ENCODE data around the gene RECK.

The RECK gene

GRCh38 chr9:36165826-36166167 lies 129.1 kb downstream of the RECK start:
- Histone ChIP-seq H3K27ac (peak overlapping the region; percentile 70), H3K4me3 (ENCODE audit: low read depth in 1 of 2, low read length in 1 of 2) (peak overlapping the region in 1 of 2 experiments; percentile 70), H3K27me3 (no peaks in the 10 kb centered on the region), H3K9me3 (no peaks in the 10 kb centered on the region), H3K36me3 (peaks cover 34% of the 10 kb centered on the region), H3K4me1 (ENCODE audit: control insufficient read depth in 1 of 2, insufficient read depth in 1 of 2, low read depth in 1 of 2, low read length in 1 of 2) (peaks cover 15 to 29% of the 10 kb centered on the region in 2 experiments)
- TF ChIP-seq, protein P1, sequence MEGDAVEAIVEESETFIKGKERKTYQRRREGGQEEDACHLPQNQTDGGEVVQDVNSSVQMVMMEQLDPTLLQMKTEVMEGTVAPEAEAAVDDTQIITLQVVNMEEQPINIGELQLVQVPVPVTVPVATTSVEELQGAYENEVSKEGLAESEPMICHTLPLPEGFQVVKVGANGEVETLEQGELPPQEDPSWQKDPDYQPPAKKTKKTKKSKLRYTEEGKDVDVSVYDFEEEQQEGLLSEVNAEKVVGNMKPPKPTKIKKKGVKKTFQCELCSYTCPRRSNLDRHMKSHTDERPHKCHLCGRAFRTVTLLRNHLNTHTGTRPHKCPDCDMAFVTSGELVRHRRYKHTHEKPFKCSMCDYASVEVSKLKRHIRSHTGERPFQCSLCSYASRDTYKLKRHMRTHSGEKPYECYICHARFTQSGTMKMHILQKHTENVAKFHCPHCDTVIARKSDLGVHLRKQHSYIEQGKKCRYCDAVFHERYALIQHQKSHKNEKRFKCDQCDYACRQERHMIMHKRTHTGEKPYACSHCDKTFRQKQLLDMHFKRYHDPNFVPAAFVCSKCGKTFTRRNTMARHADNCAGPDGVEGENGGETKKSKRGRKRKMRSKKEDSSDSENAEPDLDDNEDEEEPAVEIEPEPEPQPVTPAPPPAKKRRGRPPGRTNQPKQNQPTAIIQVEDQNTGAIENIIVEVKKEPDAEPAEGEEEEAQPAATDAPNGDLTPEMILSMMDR (IDR thresholded peaks at IDR 0.05) = no peak

DNA sequence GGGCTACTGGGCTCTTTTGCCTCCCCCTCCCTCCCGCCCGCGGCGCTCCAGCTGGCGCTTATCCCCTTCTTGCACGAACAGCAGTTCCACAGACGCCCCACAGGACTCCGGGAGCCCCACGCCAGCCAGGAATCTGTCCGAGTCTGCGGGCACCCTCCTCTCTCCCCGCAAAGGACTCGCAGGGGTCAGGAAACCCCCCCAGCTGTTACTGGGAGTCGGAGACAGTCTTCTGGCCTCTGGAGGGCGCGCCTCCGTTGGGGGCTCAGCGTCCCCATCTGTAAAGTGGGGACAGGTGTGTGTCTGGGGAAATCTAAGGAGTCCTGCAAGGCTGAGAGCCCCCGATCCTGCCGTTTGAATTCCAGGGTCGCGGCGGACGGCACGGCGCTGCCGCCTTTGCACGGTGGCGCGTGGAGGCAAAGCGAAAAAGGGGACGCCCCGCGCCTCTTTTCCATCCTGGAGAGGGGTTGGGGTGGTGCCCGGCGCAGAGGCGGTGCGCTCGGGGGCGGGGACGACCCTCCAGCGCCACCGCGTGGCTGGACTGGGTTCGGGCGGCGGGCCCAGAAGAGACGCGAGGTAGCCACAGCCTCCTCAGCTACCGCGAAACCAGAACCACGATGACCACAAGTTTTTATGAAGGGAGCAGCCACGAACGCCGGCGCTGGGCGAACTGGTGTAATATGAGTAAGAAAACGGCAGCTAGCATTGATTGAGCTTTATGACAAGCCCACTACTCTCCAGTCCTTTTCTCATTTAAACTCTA lies 129.6 kb downstream of the RECK start:
- H3K4me1 ChIP-seq (ENCODE audit: control insufficient read depth in 1 of 2, insufficient read depth in 1 of 2, low read depth in 1 of 2, low read length in 1 of 2) = peaks cover 15 to 29% of the 10 kb centered on the region in 2 experiments
- H3K27ac ChIP-seq = peak overlapping the region; percentile 70
- H3K27me3 ChIP-seq = no peaks in the 10 kb centered on the region
- no peaks in the 10 kb centered on the region for H3K9me3 ChIP-seq
- H3K4me3 ChIP-seq (ENCODE audit: low read depth in 1 of 2, low read length in 1 of 2) = peak overlapping the region; percentile 59 to 70
- peaks cover 34% of the 10 kb centered on the region for H3K36me3 ChIP-seq
- TF ChIP-seq, protein P1 (IDR thresholded peaks at IDR 0.05) = peak; percentile 99

DNA sequence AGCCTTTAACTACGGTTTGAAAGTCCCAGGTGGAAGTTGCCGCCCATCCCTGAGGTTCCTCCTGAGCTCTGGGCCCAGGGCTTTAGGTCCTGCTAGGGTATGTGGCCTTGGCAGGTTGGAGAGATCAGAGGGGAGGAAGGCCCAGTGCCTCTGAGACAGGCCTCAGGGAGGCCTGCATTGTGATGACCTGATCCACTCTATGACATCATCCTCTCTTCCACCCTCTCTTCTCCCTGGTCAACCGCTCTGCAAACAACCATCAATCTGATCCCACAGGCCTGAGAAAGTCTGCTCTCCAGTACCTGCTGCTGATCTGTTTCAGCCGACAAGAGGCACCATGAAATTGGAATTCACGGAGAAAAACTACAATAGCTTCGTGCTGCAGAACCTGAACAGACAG lies 132.5 kb downstream of the RECK start, which contains the start of gene CCIN:
Gene CCIN (plus strand): TSS at position 223 of the 400 bp plus-strand sequence. CDS start 115 bp downstream, at position 338.
- H3K4me1 ChIP-seq (ENCODE audit: control insufficient read depth in 1 of 2, insufficient read depth in 1 of 2, low read depth in 1 of 2, low read length in 1 of 2) = peaks cover 15 to 29% of the 10 kb centered on the region in 2 experiments
- H3K27me3 ChIP-seq = no peaks in the 10 kb centered on the region
- H3K36me3 ChIP-seq = peaks cover 7% of the 10 kb centered on the region
- TF ChIP-seq, protein P1 (IDR thresholded peaks at IDR 0.05) = no peak
- H3K9me3 ChIP-seq = no peaks in the 10 kb centered on the region
- H3K4me3 ChIP-seq (ENCODE audit: low read depth in 1 of 2, low read length in 1 of 2) = no peak within 1 kb of the TSS
- no peak within 1 kb of the TSS for H3K27ac ChIP-seq

DNA sequence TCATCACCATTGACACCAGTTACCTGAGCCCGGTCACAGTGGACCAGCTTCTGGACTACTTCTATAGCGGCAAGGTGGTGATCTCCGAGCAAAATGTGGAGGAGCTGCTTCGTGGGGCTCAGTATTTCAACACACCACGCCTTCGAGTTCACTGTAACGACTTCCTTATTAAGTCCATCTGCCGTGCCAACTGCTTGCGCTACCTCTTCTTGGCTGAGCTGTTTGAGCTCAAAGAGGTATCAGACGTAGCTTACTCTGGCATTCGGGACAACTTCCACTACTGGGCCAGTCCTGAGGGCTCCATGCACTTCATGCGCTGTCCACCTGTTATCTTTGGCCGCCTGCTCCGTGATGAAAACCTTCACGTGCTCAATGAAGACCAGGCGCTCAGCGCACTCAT lies 133.0 kb downstream of the RECK start:
- Histone ChIP-seq H3K27ac (no peak overlapping the region), H3K36me3 (peaks cover 2% of the 10 kb centered on the region), H3K4me3 (ENCODE audit: low read depth in 1 of 2, low read length in 1 of 2) (no peak overlapping the region), H3K27me3 (no peaks in the 10 kb centered on the region), H3K4me1 (ENCODE audit: control insufficient read depth in 1 of 2, insufficient read depth in 1 of 2, low read depth in 1 of 2, low read length in 1 of 2) (peaks cover 15 to 29% of the 10 kb centered on the region in 2 experiments), H3K9me3 (no peaks in the 10 kb centered on the region)
- TF ChIP-seq, protein P1 (IDR thresholded peaks at IDR 0.05) = no peak

GRCh38 chr9:36170531-36170930 lies 133.8 kb downstream of the RECK start:
- H3K4me1 ChIP-seq (ENCODE audit: control insufficient read depth in 1 of 2, insufficient read depth in 1 of 2, low read depth in 1 of 2, low read length in 1 of 2) = peaks cover 15 to 22% of the 10 kb centered on the region in 2 experiments
- H3K9me3 ChIP-seq = no peaks in the 10 kb centered on the region
- H3K36me3 ChIP-seq = no peaks in the 10 kb centered on the region
- no peak overlapping the region for H3K27ac ChIP-seq
- H3K4me3 ChIP-seq (ENCODE audit: low read depth in 1 of 2, low read length in 1 of 2) = no peak overlapping the region
- no peaks in the 10 kb centered on the region for H3K27me3 ChIP-seq
- TF ChIP-seq, protein P1 (IDR thresholded peaks at IDR 0.05) = no peak

Measured in neutrophil (primary cell).